Skin epidermis (tissue), 12 donors: ENCODE measurements around the gene SH3YL1.

Source experiments
- H3K27ac ChIP-seq, 21 experiments: fragments of 200-600 bp; sonication (generic) in 11 of 21; one replicate each; pipeline ENCODE4 v1.5.0; 2020; ENCODE audit warnings: mild to moderate bottlenecking in 3 of 21, inconsistent platforms in 2 of 21, moderate library complexity in 2 of 21
- H3K4me3 ChIP-seq, 7 experiments: fragments of 200-600 bp; sonication (generic) in 2 of 7; one replicate each; pipeline ENCODE4 v1.5.0; 2020; ENCODE audit warnings: inconsistent platforms in 2 of 7, mild to moderate bottlenecking in 2 of 7, moderate library complexity in 1 of 7

Gene SH3YL1

DNA sequence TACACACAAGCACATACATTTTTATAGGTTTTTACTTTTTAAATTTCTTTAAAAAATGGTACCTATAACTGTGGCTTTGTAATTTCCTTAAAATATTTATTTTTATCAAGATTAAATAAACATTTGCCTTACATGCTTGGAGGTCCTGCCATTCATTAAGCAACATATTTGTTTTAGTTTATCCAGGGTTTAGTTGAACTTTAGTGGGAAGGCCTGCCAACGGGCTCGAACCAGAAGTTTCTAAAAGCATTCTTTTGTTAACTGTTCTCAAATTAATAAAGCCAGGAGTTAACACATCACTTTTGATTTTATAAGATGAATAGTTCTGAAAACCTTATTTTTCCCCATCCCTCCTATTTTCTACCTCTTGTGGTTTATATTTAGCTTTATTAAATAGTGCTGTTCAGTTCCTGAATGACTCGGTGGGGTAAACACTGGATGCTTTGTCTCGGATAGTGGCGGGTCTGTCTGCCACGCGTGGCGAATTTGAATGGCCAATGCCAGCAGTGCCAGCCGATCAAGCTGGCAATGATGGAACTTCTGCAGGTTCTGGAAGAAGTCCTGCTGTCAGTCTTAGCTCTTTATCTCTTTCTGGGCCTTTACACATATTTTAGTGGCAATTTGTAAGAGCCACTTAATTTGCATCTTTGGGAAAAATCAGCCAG, 32.2 kb downstream of the SH3YL1 start:
- Histone ChIP-seq H3K4me3 (no peak overlapping the region), H3K27ac (no peak overlapping the region)

DNA sequence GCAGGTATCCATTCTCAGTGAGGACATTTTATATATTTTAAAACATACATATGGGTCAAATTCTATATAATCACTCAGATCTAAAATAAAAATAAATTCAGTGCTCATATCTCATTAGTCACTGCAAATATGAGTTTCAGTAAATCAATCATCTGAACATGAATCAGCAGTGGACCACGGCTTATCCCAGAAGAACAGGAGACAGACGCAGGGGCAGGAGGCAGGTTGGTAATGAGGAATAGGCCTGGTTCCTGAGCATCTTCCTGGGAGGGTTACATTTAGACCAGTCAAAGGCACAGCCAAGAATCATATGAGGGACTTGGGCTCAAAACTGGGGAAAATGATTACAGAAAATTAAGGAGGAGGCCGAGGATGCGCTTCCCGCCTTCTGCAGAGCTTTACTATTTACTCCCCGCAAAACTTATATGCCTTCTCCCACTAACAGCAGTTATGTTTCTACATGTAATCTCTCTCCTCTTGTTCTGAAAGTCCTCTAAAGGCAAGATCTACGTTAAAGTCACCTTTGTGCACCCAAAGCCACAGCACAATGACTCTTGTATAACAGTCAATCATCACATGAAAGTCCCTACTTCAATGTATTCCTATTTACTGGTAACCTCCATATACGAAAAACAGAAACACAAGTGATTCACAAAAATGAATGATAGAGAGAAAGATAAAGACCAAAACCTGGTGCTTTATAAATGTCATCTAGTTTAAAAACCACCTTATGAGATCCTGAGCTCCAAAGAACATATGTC, 35.1 kb downstream of the SH3YL1 start:
- no peak overlapping the region for H3K27ac ChIP-seq
- H3K4me3 ChIP-seq: no peak overlapping the region

DNA sequence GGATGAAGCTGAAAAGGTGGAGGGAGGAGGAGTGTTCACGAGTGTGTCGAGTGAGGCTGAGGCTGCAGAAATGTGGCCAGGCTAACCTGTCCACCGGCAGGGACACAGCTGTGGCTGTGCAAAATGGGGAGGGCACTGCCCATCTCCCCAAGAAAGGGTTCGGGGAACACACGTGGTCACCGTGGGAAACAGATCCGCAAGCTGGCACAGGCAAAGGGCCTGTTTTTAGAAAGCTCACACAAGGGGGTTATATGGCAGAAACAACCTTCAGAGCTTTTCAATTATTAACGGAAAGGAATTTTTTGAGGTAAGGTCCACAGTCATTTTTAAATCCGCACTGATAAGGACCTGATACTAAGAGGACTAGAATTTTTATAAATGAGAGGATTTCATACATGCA, 35.7 kb downstream of the SH3YL1 start:
- H3K27ac ChIP-seq: no peak overlapping the region
- no peak overlapping the region for H3K4me3 ChIP-seq

DNA sequence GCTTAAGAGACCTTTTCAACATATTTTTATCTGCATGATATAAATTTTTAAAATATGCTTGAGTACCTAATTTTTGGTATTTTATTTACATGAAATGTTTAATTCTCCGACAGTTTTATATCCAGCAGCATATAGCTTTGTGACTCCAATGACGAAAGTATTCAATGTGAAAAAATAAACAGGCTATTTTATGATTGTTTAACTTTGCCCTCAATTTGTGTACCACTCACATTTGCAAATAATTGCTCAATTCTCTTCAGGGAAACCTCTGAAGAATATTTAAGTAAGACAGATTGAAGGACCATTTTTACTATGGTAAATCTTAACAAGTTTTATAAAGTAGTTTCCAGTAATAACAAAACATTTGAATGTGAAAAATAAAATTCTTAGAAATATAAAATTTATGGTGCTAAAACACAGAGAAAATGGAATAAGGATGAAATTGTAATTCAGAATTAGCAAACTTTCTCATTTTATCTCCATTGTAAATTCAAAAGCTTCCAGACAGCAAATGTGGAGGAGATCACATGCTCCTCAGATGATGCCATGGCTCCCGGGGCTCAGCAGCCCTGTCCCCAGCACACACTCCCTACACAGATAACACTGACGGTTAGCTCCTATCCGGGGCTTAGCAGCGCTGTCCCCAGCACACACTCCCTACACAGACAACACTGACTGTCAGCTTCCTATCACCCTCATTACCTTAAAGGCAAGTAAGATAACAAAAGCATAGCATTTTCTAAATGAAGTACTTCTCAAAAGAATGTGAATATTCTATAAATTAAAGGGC, 39.7 kb downstream of the SH3YL1 start:
- no peak overlapping the region for H3K27ac ChIP-seq

DNA sequence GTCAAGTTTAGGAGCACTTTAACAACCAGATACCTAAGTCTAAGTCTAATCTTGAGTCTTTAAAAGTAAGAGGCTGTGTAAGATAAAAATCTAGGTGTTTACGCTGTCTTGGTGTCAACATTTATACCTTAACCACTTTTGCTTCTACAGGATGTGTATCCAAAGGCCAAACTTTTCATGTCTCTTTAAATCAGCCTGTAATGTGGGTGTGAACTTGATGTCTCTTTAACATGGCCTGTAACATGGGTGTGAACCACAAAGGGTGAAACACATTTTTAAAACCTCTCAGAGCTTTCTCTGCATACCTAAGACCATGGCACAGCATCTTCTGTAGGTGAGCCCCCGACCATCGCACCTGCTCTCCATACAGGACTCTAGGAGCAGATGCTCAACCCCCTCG, 40.4 kb downstream of the SH3YL1 start:
- Histone ChIP-seq H3K4me3 (no peak overlapping the region), H3K27ac (no peak overlapping the region)

More for the DNA sequence above, 39.7 kb downstream of the SH3YL1 start:
- H3K4me3 ChIP-seq: no peak overlapping the region

DNA sequence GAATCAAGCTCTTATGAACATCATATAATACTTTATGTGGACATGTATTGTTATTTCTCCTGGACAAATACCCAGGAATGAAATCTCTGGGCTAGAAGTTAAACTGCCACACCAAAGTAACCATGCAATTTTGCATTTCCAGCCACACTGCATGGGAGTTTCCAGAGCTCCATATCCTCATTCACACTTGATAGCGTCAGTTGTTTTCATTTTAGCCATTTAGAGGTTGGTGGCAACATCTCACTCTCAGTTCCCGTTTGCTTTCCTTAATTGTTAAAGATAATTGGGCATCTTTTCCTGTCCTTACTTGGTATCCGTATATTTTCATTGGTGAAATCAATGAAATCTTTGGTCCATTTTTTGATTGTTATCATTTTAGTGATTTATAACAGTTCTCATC, 47.8 kb downstream of the SH3YL1 start:
- Histone ChIP-seq H3K27ac (no peak overlapping the region), H3K4me3 (no peak overlapping the region)

DNA sequence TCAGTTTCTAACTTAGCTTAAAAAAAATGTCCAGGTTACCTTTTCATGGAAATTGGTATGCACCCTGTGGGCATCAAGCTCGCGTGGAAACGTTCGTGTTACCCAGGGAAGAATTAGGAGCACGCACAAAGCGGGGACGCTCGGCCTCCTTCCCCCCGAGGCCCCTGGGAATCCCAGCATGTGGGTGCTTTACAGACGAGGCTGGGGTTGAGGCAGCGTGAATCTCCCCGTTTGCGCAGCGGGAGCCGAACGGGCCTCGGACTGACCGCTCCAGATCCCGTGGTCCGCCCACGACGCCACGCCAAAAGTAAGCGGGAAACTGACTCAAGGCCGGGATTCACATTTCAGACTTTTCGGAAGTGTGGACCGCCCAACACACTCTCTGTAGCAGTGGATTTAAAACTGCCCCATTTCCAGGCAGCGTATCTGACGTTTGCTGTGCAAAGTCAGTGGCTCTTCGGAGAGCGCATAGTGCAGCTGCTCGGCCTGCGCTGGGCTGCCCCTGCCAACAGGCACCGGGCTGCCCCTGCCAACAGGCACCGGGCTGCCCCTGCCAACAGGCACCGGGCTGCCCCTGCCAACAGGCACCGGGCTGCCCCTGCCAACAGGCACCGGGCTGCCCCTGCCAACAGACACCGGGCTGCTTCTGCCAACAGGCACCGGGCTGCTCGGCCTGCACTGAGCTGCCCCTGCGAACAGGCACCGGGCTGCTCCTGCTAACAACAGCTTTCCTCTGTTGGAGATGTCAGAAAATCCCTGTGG, 49.7 kb downstream of the SH3YL1 start:
- H3K27ac ChIP-seq: peak overlapping the region in 1 of 21 experiments; percentile 15
- H3K4me3 ChIP-seq: no peak overlapping the region

DNA sequence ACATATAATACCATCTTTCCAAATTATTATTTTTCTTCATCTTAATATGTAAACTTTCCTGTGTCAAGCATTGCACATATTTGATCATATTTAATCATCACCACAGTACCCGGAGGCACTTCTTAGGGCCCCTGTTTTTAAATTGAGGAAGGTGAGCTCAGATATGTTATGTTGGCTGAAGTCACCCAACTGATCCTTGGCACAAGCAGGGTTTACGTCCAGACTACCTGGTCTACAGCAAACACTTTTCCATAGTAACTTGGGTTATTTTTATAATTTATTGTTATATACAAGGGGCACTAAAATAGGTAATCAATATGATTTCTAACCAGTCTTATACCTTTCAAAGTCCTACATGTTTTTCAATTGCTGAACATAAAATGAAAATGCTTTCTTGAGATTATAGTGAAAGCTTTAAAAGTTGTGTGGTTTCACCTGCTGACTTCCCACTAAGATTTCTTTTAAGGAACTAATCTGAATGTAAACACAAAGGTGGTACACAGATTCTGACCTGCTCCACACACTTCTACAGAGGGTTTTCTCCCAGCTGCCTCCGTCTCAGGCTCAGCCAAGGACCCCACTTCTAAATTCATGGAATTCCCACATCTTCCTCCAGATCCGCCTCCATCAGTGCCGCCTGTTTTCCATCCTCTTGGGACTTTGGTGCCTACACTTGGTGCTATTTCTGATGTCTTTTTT, 52.2 kb downstream of the SH3YL1 start:
- Histone ChIP-seq H3K27ac (no peak overlapping the region), H3K4me3 (no peak overlapping the region)

DNA sequence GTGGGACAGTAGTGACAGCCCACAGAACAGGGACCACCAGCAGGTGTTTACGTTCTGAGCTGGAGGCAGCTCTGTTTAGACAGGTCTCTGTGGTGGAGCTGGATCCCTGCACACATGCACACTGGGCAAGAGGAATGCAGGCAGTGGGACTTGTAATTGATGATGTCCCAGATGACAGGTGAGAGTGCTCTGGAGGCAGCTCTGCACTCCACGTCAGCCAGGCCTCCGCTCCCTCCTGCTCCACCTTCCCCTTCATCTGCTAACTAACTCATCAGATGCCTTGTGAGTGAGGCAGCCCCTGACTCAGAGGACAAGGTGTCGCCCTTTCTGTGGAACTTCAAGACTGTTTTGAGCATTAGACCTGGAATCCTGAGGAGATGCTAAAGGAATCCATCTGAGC, 53.2 kb downstream of the SH3YL1 start:
- H3K27ac ChIP-seq: no peak overlapping the region

DNA sequence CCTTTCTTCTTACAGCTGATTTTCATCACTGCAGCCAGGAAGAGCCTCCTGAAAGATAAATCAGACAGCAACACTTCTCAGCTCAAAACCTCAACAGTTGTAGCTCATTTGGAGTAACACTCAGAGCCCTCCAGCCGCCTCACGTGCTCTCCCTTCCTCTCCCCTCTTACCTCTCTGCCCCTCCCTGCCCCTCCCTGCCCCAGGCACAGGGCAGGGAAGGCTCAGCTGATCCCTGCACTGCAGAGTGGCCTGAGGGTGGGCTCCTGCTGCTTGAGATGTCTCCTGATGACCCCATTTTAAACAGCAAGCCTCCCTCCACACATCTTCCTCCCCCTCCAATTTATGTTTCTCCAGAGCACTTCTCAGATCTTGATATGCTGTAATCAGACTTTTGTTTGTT, 54.4 kb downstream of the SH3YL1 start:
- no peak overlapping the region for H3K27ac ChIP-seq
- H3K4me3 ChIP-seq: no peak overlapping the region

More for the DNA sequence above, 53.2 kb downstream of the SH3YL1 start:
- H3K4me3 ChIP-seq: no peak overlapping the region

DNA sequence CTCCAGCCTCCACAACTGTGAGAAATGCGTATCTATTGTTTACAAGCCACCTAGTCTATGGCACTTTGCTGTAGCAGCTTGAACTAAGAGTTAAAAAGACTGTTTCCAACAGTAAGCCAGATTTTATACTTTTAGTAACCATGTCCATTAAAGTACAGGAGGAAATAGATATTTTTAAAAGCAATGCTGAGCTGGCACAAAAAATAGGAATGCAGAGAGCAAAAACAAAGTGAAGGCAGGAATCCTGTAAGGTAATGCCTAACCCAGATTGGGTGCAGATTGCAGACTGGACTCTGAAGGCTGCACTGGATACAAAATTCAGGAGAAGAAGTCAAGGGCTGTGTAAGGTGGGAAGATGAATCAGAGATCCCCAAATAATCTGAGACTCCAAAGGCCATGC, 55.5 kb downstream of the SH3YL1 start:
- Histone ChIP-seq H3K4me3 (no peak overlapping the region), H3K27ac (no peak overlapping the region)

DNA sequence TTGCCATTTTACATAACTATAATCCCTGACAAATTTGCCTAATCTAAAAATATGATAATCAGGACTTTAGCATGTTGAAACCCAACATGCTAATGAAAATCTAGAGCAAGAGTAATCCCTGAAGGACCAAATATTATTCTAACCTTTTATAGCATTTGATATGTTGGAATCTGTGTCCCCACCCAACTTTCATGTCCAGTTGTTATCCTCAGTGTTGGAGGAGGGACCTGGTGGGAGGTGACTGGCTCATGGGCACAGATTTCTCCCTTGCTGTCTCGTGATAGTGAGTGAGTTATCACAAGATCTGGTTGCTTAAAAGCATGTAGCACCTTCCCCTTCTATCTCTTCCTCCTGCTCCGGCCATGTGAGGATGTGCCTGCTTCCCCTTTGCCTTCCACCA, 59.8 kb downstream of the SH3YL1 start:
- no peak overlapping the region for H3K4me3 ChIP-seq

DNA sequence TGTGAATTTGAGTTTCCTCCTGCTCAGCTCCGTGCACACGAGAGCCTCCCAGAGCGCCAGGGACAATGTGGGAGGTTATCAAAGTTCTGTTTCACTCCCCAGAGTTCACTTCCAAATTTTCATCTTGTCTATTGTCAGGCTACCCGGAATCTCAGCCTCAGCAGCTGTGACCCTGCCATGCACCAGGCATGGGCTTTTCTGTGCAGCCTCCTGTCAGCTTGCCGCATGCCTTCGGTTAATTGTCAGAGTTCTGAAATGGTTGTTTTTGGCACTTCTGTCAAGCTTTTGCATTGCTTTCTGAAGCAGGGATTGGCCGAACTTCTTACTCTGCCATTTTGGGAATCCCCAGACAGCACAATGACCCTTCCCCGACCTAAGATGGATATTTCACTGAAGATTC, 60.4 kb downstream of the SH3YL1 start:
- Histone ChIP-seq H3K4me3 (no peak overlapping the region), H3K27ac (no peak overlapping the region)

More for the DNA sequence above, 59.8 kb downstream of the SH3YL1 start:
- H3K27ac ChIP-seq: no peak overlapping the region

DNA sequence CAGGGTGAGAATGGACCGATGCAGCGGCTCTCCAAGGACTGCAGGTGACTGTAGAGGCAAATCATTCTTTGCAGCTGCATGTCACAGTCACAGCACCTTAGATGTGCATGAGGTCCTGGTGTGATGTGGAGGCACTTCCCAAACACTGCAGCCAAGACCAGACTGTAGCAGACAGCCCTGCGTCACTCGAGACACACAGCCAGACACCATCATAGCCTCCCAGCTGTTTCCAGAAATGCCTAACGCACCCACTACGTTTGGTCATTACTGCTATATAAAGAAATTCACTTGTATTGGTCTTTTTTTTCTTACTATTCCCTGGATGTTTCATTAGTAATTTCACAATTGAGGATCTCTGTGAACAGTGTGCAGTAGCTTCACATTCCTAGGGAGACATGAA, 60.9 kb downstream of the SH3YL1 start:
- no peak overlapping the region for H3K27ac ChIP-seq
- no peak overlapping the region for H3K4me3 ChIP-seq

DNA sequence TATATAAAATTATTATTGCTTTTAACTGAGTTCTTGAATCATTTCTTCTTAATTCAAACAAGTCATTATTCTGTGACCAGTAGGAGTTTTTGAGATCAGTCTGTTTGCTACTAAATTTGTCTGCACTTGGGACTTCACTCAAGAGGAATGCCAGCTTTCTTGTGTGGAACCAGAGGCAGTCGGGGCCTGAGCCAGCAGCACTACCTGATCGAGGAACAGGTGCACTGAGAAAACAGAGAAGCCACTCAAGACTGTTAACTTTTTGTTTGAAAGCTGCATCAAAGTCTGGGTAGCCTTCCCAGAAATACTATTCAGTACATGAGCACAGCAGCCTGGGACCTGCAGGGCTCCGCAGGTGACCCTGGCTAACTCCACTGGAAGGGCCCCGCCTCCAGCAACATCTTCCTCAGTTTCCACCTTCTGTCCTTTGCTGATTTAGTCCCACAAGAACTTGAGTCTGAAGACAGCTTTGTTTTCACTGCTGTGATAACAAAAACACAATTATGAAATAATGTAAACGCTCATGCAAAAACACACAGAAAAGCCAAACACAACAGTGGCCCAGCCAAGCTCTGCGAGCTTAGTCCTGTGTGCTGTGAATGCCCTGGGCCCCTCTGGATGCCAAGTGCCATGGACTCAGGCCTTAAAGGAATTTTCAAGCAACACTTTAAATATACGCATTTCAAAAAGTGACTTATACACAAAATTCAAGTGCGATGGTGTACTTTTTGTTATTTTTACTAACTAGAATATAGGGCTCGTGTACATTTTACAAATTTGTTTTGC, 62.0 kb downstream of the SH3YL1 start:
- Histone ChIP-seq H3K4me3 (no peak overlapping the region), H3K27ac (no peak overlapping the region)

DNA sequence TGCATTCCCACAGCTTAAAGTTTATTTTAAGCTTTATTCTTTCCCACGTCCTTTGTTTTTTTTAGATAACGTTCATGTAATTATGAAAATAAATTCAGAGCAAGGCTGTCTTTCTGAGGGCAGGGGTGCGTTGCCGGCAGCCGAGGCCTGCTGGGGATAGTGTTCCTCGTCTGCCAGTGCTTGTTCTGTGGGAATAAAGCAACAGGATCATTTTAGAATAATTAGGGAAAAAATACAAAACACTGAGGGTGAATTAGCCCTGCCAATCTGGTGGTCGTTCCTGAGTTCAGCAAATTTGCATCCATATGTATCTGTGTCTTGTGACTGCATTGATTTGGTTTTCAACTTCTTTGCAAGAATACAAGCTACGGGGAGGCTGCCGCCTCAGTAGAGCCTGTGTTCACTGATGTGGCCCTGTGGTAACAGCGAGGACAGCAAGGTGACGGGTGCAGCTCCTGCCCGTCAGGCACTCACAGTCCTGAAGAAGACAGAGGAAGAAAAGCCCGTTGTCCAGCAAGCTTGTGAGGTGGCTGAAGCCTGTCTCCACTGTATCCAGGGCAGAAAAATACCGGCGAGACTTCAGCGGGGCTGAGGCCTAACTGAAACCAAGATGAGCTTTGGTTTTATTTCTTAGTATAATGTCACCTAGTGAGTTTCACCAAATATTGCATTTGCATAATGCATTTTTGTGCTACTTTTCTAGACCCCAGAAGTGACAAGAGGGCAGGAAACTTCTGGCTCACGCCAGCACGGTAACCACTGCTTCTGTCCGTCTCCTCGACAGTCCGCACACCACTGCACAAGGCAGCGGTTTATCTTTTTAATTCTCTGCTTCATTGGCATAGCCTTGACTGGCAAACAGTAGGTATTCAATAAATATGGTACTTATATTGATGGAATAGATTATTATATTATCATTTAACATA, 64.5 kb downstream of the SH3YL1 start:
- H3K4me3 ChIP-seq: no peak overlapping the region
- H3K27ac ChIP-seq: no peak overlapping the region

DNA sequence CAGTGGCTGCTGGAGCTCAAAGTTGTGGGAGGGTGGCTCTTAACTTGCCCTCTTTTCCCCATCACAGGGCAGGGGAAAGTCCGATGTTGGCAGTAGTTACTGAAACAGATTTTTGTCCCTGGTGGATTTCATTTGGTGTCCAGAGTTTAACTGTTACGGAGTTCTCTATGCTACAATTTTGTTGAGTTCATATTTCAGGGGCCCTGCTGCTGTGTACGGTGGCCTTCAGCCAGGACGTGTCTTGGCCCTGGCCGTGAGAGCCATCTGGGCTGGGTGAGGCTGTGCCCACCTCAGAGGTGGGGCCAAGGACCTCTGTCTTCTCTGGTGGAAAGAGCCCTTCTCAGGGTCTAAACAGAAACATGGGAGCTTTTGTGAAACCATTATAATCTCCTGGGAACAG, 67.4 kb downstream of the SH3YL1 start:
- Histone ChIP-seq H3K4me3 (no peak overlapping the region), H3K27ac (no peak overlapping the region)

DNA sequence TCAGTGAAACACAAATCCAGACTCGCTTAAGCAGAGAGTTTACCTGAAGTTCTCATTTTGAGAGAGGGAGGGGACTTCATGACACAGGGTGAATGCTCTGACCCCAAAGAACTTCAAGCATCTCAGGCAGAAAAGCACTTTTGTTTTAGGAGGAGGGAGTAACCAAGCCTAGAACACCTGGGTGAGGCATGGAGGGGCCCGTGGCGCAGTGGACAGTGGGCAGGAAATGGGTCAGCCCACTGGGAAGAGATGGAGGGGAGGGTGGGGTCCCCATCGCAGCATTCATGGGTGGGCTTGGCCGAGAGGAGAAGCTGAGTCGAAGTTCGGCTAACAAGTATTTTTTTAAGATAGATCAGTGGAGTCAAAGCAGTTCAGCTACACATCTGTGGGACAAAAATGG, 67.9 kb downstream of the SH3YL1 start:
- Histone ChIP-seq H3K4me3 (no peak overlapping the region), H3K27ac (no peak overlapping the region)
